Parathyroid adenoma (tissue), 2 donors: Measurements from ENCODE around the gene ZSWIM4.
A peak's percentile ranks its signal among the peaks of the same experiment; 100 is the strongest.

Experiments used
- H2AFZ ChIP-seq: fragments of 300-600 bp; sonication (generic); one replicate; pipeline ENCODE4 v1.7.0; 2017; ENCODE audit warnings: antibody characterized with exemption, mild to moderate bottlenecking
- H3K27ac ChIP-seq: fragments of 300-600 bp; sonication (generic); one replicate; pipeline ENCODE4 v1.7.0; 2017
- H3K27me3 ChIP-seq: fragments of 300-600 bp; sonication (generic); one replicate; pipeline ENCODE4 v1.7.0; 2017; ENCODE audit warnings: low read length; ENCODE audit not compliant: control insufficient read depth, insufficient read depth
- H3K36me3 ChIP-seq: fragments of 300-600 bp; sonication (generic); one replicate; pipeline ENCODE4 v1.7.0; 2017; ENCODE audit warnings: low read length; ENCODE audit not compliant: control insufficient read depth, insufficient read depth
- H3K4me1 ChIP-seq: fragments of 300-600 bp; sonication (generic); one replicate; pipeline ENCODE4 v1.7.0; 2017; ENCODE audit warnings: control low read depth
- H3K4me2 ChIP-seq: fragments of 300-600 bp; sonication (generic); one replicate; pipeline ENCODE4 v1.7.0; 2017; ENCODE audit warnings: low read length
- H3K4me3 ChIP-seq: fragments of 300-600 bp; sonication (generic); one replicate; pipeline ENCODE4 v1.7.0; 2017; ENCODE audit warnings: low read depth, low read length
- H3K79me2 ChIP-seq: fragments of 300-600 bp; sonication (generic); one replicate; pipeline ENCODE4 v1.7.0; 2017; ENCODE audit warnings: control low read depth
- H3K9ac ChIP-seq: fragments of 300-600 bp; sonication (generic); one replicate; pipeline ENCODE4 v1.7.0; 2017; ENCODE audit warnings: mild to moderate bottlenecking
- H3K9me3 ChIP-seq: fragments of 300-600 bp; sonication (generic); one replicate; pipeline ENCODE4 v1.7.0; 2017; ENCODE audit warnings: low read length; ENCODE audit not compliant: control insufficient read depth
- CTCF ChIP-seq: fragments of 300-600 bp; sonication (generic); IDR thresholded peaks from one replicate; pipeline ENCODE4 v1.7.0; 2017; ENCODE audit warnings: antibody characterized with exemption, mild to moderate bottlenecking
- donor health status: primary hyperparathyroidism.

ZSWIM4 gene

GRCh38 chr19:13872695-13873389 lies 77.6 kb downstream of the ZSWIM4 start:
- no peaks in the 10 kb centered on the region for H3K79me2 ChIP-seq
- no peaks in the 10 kb centered on the region for H3K36me3 ChIP-seq
- no peak overlapping the region for H3K4me3 ChIP-seq
- H3K4me1 ChIP-seq: no peaks in the 10 kb centered on the region
- peak; percentile 16 for TF ChIP-seq CTCF
- H2AFZ ChIP-seq: peak overlapping the region; percentile 83
- H3K27me3 ChIP-seq: no peaks in the 10 kb centered on the region
- H3K9me3 ChIP-seq: no peaks in the 10 kb centered on the region
- no peak overlapping the region for H3K27ac ChIP-seq
- H3K9ac ChIP-seq: no peak overlapping the region
- H3K4me2 ChIP-seq: peak overlapping the region; percentile 35

- no peak overlapping the region for H2AFZ ChIP-seq
- no peaks in the 10 kb centered on the region for H3K9me3 ChIP-seq
- no peak overlapping the region for H3K9ac ChIP-seq
- H3K36me3 ChIP-seq: no peaks in the 10 kb centered on the region
- H3K4me3 ChIP-seq: no peak overlapping the region
- no peak overlapping the region for H3K27ac ChIP-seq
- TF ChIP-seq CTCF: no peak
- no peaks in the 10 kb centered on the region for H3K4me1 ChIP-seq
- no peaks in the 10 kb centered on the region for H3K79me2 ChIP-seq
- no peaks in the 10 kb centered on the region for H3K27me3 ChIP-seq
- no peak overlapping the region for H3K4me2 ChIP-seq
These were observed 78.7 kb downstream of the ZSWIM4 start for GRCh38 chr19:13873834-13874515.

GRCh38 chr19:13875824-13876223 lies 80.6 kb downstream of the ZSWIM4 start:
- Histone ChIP-seq H3K36me3 (no peaks in the 10 kb centered on the region), H3K4me2 (no peak overlapping the region), H3K79me2 (no peaks in the 10 kb centered on the region), H2AFZ (no peak overlapping the region), H3K4me3 (no peak overlapping the region), H3K27ac (no peak overlapping the region), H3K4me1 (peaks cover 4% of the 10 kb centered on the region), H3K9me3 (no peaks in the 10 kb centered on the region), H3K27me3 (no peaks in the 10 kb centered on the region), H3K9ac (no peak overlapping the region)
- no peak for TF ChIP-seq CTCF

GRCh38 chr19:13876834-13877233 lies 81.6 kb downstream of the ZSWIM4 start, which contains the start of gene NANOS3:
Gene NANOS3 (plus strand): TSS chr19:13877134. CDS start chr19:13877249, 115 bp downstream.
- Histone ChIP-seq H2AFZ (no peak within 1 kb of the TSS), H3K4me1 (peaks cover 5% of the 10 kb centered on the region), H3K27ac (no peak within 1 kb of the TSS), H3K4me3 (no peak within 1 kb of the TSS), H3K36me3 (no peaks in the 10 kb centered on the region), H3K27me3 (no peaks in the 10 kb centered on the region), H3K4me2 (no peak within 1 kb of the TSS), H3K9ac (no peak within 1 kb of the TSS), H3K9me3 (no peaks in the 10 kb centered on the region), H3K79me2 (no peaks in the 10 kb centered on the region)
- TF ChIP-seq CTCF: no peak
